CD4-positive, alpha-beta T cell treated with Interleukin-17A for 4 hours (primary cell): ENCODE measurements around the gene MTIF3.

ENCODE experiments used
- DNase-seq: peaks from one replicate; pipeline ENCODE4 v3.0.0-alpha.2; 2020; ENCODE audit warnings: mixed read lengths

The MTIF3 gene

DNA sequence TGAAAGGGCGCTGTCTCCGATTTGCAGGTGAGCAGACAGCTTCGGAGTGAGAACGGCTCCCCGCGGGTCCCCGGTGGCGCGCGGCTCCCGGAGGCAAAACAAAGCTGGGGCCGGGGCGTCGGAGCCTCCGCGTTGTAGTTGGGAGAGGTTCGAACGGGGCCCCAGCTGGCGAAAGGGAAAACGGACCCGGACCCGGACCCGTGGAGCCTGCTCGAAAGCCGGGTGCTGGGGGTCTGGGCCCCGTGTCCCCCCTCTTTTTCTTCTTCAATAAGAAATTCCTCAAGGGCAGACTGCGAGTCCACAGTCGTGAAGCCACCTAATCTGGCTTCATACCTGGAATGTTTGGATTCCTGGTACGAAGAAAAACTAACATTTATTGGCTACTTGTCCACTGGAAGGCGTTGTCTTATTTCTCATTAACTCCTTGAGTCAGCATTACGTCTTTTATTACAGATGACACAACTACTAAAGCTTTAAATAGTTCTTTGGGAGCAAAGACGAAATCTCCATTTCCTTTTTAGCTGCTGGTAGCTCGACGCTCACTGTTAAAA, 632 bp upstream of the MTIF3 start:
- DNase-seq = peak; percentile 58

- no peak for DNase-seq
Measured at GRCh38 chr13:27449081-27449603, 1.2 kb downstream of the MTIF3 start.

DNA sequence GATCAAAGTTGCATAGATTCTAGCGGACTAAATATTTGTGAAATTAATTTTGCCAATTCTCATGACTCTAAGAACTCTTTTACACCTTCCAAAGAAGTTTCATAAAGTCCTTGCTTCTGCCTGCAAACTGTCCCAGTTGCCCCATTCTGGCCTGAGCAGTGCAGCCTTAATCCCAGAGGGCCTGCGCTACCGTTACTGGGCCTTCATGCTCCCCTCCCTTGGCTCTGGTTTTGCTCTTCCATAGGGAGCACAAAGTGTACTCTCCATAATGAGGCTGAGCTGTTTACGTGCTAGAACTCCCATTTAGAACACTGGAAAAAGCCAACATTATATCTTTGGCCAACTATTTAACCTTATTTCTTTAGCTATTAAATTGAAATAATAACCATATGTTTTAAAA, 2.1 kb downstream of the MTIF3 start:
- DNase-seq = no peak

- DNase-seq = peak; percentile 52
Measured at GRCh38 chr13:27446986-27447583, 3.3 kb downstream of the MTIF3 start.

- no peak for DNase-seq
Measured at GRCh38 chr13:27442797-27443196, 7.6 kb downstream of the MTIF3 start.

DNA sequence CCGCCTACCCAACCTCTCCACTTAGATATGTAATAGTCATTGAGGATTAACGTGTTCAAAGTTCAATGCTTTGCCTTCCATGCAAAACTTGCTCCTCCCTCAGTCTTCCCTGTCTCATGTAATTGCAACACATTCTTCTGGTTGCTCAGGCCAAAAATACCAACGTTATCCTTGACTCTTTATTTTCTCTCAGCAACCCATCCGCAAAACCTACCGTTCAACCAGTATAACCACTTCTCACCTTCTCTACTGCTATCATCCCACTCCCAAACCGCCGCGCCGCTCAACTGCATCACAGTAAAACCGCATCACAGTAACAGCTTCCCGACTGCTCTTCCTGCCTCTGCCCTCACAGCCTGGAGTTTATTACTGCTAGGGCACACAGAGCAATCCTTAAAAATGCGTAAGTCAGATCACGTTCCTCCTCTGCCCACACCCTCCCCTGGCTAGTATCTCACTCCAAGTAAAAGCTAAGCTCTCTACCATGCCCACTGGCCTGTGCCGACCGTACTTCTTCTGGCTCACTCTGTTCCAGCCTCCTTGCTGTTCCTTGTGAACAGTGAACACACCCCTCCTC, 8.2 kb downstream of the MTIF3 start:
- DNase-seq = peak; percentile 67

GRCh38 chr13:27440408-27440807, 10.0 kb downstream of the MTIF3 start:
- no peak for DNase-seq

GRCh38 chr13:27437126-27437525, 13.2 kb downstream of the MTIF3 start:
- no peak for DNase-seq

GRCh38 chr13:27432611-27433210, 17.7 kb downstream of the MTIF3 start:
- DNase-seq = peak; percentile 35

- no peak for DNase-seq
Measured at GRCh38 chr13:27432180-27432579, 18.2 kb downstream of the MTIF3 start.

DNA sequence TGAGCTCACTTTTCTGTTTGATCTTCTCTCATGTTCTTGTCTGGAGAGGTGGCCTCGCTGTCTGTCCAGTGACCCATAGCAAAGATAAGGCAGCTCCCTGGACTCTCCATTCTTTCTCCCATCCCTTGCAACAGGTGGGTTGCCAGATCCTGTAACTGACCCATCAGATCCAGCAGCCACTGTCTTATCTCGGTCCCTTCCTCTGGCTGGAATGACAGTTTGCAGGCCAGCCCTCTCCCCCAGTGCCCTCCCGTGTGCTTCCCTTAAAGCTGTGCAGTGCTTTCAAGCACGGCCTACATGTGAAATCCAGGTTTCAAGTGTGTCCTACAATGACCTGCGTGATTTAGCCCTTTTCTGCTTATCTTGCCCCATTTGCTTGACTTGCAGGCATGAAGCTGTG, 22.2 kb downstream of the MTIF3 start:
- DNase-seq = no peak

- DNase-seq = peak; percentile 39
Measured at GRCh38 chr13:27427641-27428040, 22.7 kb downstream of the MTIF3 start.

DNA sequence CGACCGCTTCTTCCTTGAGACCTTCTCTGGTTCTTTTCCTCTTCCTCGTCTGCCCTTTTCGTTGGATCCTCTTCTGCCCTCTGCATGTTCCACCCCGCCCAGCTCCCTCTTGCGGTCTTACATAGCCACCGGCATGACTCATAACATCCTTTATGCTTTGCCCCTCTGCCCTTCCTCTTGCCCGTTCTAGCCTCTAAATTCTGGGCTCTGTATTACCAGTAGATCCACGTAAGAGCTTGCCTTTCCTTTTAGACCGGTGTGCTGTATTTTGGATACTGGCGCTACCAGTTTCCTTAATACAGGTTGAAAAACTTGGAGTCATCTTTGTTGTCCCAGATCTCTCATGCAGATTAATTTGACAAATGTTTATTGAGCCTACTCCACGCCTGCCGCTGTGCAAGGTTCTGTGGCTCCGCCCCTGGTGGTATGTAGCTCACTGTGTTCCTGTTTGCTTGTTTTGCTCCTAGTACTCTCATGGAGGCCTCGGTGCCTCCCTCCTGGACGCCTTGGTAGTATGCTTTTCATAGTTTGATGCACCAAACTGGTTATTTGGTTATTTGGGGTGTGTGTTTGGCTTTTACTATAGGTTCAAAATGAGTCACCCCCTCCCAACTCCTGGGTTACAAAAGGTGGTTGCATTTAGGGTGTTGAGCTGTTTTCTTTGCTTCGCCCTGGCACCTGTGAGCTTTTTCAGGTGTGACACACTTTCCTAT, 24.3 kb downstream of the MTIF3 start:
- peak; percentile 84 for DNase-seq

- DNase-seq = peak; percentile 18
Measured at GRCh38 chr13:27425158-27425917, 25.0 kb downstream of the MTIF3 start.

GRCh38 chr13:27424246-27425157, 25.9 kb downstream of the MTIF3 start, which contains the start of gene GTF3A:
TSS of gene GTF3A (plus strand) at chr13:27424619.
- DNase-seq = peak; percentile 88

GRCh38 chr13:27423333-27423732, 27.0 kb downstream of the MTIF3 start:
- no peak for DNase-seq

DNA sequence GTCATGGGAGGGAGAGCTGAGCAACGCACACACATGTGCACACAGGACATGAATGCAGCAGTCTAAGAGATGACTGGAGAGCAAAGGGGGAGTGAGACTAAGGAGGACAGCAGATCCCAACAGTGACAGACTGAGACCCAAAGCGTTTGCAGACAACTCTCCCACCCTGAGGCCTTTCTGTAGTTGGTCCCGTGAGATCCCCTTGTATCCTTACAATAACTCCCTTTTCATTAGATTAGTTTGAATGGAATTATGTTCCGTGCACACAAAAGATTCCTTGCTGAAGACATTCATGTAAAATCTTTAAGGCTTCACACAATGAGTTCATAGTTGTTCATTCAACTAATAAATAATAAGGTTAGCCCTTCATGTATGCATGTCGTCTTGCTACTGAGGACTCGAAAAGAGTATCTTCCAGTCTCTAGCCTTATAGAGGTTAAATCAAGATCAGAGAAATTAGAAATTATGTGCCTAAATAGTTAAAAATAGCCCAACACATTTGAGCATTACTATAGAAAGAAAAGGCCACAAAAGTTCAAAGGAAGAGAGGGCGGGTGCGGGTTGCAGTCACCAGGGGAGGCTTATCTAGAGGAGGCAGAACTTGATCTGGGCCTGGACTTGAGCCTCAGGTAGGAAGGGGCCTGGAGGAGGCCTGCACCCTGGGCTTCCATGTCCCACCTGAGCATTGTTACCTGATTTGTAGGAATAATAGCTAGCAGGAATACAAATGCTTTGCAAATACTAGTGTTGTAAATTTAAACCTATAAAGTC, 29.1 kb downstream of the MTIF3 start:
- no peak for DNase-seq

- no peak for DNase-seq
Measured at GRCh38 chr13:27419328-27419727, 31.0 kb downstream of the MTIF3 start.

- no peak for DNase-seq
Measured at GRCh38 chr13:27415116-27415515, 35.2 kb downstream of the MTIF3 start.

- DNase-seq = no peak
Measured at GRCh38 chr13:27411341-27411740, 39.0 kb downstream of the MTIF3 start.

GRCh38 chr13:27409013-27409412, 41.4 kb downstream of the MTIF3 start:
- DNase-seq = no peak
